RCC 7860 (cell line): ENCODE results near the gene LSAMP.
"Not testable (repeated sequence)": the region's sequence is repeated elsewhere in the genome, so short reads cannot be mapped to it uniquely, and the experiment has no call there.

ENCODE experiments used
- DNase-seq: peaks from one replicate; pipeline ENCODE4 v3.0.0-alpha.2; 2015; ENCODE audit warnings: low spot score
- FAIRE-seq: peaks from 2 replicates; lab custom pipeline; 2012; peaks lifted over from hg19 to GRCh38; lab: Jason Lieb, UNC

LSAMP gene

DNA sequence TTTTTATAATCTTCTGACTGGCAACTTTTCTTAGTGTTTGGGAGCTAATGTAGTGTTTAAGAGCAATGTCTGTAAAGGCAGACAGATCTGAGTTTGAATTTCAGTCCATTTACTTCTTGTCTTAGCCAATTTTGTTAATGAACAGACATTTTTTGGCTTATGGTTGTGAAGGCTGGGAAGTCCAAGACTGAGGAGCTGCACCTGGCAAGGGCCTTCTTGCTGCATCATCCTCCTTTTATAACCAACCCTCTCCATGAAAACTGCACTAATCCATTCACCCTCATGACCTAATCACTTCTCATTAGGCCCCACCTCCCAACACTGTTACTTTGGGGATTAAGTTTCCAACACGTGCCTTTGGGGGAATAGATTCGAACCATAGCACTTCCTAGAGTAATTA lies 657.5 kb downstream of the LSAMP start:
- FAIRE-seq: no peak
- no peak for DNase-seq

DNA sequence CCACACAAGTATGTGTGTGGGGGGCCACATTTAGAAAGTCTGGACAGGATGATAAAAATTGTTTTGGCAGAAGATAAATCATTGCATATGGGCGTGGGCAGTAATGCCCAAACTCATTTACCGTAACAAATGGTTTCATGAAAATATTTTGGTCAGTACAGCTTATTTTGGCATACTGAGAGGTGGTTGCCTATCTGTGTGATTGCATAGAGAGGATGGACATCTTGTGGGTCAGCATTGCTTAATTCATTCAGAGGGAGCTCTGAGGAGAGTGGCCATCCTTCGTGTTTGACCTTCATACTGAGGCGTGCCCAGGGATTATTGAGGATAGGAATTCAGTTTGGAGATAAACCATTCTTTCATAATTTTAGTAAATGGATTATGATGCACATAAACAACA lies 659.5 kb downstream of the LSAMP start:
- DNase-seq (no peak), FAIRE-seq (no peak)

DNA sequence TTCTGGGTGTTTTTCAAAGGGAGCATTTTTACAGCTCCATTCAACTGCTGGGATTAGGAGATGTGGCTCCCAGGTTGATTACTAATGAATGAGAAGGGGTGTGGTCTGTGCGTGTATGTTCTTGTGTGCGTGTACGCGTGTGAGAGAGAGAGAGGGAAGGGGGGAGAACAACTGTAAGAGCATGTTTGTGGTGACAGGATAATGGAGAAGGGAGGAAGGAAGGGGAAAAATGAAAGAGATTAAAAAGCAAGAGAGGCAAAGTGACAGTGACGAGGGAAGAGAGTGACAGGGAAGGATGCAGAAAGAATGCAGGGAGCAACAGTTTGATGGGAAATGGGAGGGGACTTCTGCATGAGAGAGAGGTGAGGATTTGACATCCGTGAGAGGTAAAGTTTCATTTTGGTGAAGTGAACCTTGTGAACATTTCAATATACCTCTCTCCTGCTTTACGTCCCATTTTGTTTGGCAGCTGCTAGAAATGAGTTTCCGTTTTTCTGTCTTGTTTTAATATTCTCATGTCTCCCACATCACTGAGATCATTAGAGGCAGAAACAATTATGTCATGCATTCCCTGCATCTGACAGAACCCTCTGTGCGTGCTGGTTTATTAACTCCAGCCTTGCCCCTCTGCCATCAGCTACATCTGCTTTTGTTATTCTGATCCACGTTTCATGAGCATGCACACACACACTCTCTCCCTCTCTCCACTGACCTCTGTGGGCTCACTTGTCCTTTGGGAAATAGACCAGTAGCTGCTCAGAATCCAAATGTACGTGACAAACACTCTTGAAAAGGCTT lies 660.3 kb downstream of the LSAMP start:
- DNase-seq: peak; percentile 66
- no peak for FAIRE-seq

DNA sequence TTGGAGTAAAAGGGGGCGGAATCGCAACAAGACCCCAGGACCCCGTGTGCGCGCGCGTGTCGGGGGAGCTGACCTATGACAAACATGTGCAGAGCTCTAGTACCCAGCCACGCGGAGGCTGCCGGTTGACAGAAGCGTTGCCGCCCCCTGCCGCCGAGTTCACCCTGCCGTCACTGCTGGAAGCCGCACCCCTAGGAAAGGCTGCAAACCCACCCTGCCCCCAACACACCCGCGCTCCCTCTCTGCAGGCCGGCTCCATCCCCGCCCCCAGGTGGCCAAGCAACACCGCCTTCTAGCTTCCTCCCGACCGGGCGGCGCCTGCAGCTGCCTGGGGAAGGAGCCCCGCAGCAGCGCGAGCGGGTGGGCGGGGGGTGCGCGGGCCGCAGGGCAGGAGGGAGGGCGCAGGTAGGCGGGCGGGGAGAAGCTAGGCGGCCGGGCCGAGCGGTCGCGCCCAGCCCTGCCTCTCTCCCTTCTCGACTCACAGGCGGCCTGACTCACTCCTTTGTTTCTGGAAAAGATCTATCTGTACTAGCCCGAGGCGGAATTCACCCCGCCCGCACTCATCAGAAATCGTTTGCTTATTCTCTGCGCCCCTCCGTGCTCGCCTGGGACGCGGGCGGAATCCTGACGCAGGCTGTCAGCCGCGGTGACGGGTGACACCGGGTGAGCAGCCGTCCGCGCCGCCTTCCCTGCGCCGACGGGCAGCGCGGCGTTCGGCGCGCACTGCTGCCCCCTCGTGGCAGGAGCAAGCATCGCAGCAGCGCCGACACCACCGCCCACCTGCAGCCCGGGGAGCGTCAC lies 661.1 kb downstream of the LSAMP start:
- FAIRE-seq: no peak
- DNase-seq: peak; percentile 84

DNA sequence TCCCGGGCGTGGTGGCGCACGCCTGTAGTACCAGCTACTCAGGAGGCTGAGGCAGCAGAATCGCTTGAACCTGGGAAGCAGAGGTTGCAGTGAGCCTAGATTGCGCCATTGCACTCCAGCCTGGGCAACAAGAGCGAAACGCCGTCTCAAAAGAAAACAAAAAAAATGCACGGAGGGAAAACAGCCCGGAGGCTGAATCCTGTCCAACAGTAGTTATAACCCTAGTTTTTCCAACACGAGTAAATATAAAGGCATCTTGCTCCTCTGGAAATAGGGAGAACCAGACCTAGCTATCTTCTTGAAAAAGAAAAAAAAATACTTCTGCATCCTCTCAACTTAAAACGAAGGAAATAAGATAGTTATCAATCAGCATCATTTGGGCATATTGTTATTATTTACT lies 661.9 kb downstream of the LSAMP start:
- DNase-seq, FAIRE-seq: not testable (repeated sequence)

DNA sequence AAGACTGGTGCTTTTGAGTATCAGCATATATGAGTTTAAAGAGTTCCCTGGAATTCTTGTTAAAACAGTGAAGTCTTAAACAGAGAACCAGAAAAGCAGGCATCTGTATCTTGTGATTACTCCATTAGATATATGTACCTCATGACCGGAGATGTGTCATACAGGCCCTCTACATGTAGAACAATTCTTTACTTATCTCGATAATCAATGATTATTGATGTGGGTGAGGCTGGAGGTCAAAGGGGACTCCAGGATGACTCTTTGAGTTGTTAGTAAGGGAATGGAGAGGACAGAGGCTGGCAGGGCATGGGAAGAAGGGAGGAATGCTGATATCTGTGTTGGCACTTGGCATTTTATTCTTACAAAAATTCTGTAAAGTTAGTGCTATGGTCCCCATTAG lies 666.3 kb downstream of the LSAMP start:
- DNase-seq: no peak
- no peak for FAIRE-seq

DNA sequence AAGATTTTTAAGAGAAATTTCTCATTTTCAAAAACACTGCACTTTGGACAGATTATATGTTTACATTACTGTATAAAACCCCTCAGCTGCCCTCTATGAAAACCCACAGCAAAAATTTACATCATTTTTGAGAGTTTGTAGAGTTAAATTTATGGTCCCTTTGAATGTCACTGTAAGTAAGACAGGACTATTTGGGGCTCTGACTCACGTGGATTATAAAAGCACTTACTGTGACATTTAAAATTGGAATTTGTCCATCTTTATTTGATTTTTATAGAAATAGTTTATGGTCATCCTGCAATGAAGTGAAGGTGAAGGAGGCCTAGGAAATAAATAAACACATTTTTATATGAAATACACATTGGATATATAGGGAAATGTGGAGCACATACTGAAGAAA lies 672.3 kb downstream of the LSAMP start:
- DNase-seq (no peak), FAIRE-seq (no peak)

DNA sequence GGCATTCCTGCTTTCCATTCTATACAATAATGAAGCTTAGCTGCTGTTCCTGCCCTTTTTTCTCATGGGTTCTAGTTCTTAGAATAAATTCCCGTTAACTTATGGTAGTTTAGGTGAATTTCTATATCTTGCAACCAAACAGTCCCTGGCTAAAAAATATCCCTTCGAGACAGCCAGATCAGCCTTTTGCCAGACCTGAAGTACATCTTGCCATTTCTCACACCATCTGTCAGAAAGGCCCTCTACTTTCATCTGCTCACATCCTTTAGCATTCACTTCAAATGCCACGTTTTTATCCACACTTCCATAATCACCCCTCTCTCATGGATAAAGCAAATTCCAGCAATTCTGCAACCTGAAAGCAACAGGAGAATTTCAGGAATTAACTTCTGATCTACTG lies 676.6 kb downstream of the LSAMP start:
- DNase-seq (no peak), FAIRE-seq (no peak)

DNA sequence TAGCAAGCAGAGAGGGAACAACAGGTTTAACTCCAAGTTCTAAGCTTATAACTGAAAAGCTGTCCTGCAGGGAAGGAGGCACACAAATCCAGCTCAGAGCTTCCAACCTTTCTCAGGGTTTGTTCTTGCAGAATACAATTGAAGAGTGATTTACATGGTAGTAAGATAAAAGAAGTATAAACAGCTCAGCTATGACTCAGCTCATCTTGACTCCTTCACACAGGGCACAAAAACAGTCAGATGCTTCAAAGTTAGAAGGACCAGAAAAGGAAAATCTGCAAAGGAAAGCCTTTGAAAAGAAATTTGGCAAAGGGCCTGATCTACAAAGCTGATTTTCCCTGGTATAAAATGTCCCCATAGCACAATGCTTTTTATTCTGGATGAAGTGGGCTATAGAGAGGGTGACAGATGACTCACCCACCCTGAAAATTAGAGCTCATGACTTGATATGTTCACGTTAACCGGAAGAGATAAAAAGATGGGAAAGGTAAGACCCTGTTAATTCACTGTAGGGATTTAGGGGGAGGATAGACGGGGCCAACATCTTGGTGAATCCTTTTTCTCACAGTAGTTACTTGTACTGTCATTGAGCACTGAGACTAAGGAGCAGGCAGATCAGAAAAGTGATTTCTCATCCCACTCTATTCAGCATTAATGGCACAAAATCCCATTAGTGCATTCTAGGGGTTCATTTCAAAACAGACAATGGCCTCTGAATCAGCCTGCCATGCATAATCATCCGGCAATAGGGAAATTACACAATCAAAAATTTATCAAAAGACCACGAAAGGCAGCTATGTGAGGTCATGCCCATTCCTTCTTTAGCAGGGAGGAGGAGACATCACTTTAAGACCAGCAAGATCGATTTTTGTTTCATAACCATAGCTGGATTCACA lies 678.5 kb downstream of the LSAMP start:
- DNase-seq (no peak), FAIRE-seq (no peak)

DNA sequence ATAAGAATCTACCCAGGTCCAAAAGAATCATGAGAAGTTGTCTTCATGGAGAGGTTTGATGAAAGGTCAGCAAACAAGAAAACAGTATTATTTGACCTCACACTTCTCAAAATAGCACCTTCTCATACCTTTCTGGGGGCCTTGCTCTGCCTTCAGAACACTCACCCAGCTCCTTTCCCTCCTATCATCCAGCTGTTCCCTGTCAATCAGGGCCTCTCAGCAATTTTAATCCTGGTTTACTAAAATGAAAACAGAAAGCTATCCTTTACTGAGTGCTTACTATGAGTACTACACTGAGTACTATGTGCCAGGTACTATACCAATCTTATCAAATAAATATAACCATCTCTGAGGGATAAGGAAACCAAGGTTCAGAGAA lies 683.4 kb downstream of the LSAMP start:
- FAIRE-seq (no peak), DNase-seq (no peak)

DNA sequence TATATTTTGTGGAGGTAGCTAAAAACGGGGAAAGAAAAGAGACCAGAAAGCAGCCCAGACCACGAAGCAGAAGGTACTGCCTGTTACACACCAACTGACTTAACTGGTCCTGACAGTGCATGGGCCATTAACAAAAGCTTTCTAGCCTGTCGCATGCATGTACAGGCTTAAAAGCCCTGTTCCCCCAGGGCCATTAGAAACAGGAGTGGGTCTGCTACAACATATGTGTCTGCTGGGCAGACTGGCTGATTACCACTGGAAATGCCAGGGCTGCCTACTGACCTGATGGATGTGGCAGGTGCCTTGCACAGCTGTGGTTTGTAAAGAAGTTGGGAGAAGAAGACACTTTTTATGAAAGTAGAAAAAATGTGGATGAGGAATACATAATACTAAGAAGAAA lies 684.6 kb downstream of the LSAMP start:
- DNase-seq: no peak

DNA sequence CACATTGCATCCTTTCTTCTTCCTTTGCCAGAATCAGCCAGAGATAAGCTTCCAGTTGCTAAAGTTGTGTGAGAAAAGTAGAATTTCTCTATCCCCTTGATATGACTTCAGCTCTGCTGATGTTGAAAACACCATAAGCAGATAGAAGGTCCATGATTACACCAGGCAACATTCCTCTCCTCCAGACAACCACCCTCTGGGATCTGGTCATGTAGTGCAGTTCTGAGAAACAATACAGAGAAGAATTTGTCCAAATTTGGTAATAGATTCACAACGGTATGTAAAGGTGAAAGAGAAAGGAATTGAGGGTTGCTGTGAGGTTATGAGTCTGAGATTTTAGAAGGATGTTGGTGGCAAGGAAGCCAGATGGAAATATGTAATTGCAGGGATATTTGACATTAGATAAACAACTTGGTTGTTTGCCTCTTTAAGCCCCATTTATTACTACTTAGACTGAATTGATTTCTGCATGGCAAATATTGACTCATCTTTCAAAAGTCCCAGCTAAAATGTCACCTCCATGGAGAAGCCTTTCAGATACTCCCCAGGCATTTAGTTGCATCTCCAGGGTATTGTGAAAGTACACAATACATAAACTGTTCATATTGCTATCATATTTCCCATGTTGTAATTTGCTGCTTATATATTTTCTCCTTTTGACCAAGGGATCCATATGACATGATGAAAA lies 687.1 kb downstream of the LSAMP start:
- DNase-seq (no peak), FAIRE-seq (no peak)

More for the DNA sequence above, 684.6 kb downstream of the LSAMP start:
- no peak for FAIRE-seq

DNA sequence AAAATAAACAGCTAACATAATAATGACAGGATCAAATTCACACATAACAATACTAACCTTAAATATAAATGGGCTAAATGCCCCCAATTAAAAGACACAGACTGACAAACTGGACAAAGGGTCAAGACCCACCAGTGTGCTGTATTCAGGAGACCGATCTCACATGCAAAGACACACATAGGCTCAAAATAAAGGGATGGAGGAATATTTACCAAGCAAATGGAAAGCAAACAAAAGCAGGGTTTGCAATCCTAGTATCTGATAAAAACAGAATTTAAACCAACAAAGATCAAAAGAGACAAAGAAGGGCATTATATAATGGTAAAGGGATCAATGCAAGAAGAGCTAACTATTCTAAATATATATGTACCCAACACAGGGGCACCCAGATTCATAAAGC lies 692.3 kb downstream of the LSAMP start:
- not testable (repeated sequence) for FAIRE-seq

More for the DNA sequence above, 692.3 kb downstream of the LSAMP start:
- not testable (repeated sequence) for DNase-seq
